IPS DF 19.7 (cell line): Measurements from ENCODE around the gene GALE.
"Not testable (repeated sequence)": the region's sequence is repeated elsewhere in the genome, so short reads cannot be mapped to it uniquely, and the experiment has no call there.

ENCODE experiments used
- DNase-seq: peaks from one replicate; pipeline ENCODE4 v3.0.0-alpha.2; 2013; ENCODE audit warnings: low read depth, low spot score

Gene GALE

GRCh38 chr1:23800400-23801337, at the start of gene GALE:
TSS of gene GALE (minus strand) at chr1:23800754. CDS start at chr1:23799007, 1,747 bp downstream.
- no peak for DNase-seq

GRCh38 chr1:23848673-23849616, 48.4 kb upstream of the GALE start:
- DNase-seq: no peak

GRCh38 chr1:23847482-23848095, 47.0 kb upstream of the GALE start:
- not testable (repeated sequence) for DNase-seq

DNA sequence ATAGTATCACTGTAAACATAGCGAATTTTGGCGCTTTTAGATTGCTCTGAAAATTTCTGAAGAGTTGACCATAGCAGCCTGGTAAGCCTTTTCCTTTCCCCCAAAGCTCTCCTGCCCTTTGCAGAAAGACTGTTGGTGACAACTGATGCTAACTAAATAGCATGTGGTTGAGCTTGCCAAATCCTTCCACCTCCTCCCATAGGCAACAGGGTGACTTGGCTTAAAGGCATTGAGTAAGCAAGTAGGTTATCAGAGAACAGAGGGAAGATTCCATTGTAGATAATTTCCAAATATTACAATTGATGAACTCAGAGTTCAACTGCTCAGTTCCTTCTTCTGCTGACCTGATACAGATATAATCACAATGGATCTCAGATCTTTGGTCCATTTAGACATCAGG, 44.6 kb upstream of the GALE start:
- no peak for DNase-seq

GRCh38 chr1:23843644-23844043, 43.1 kb upstream of the GALE start:
- no peak for DNase-seq

DNA sequence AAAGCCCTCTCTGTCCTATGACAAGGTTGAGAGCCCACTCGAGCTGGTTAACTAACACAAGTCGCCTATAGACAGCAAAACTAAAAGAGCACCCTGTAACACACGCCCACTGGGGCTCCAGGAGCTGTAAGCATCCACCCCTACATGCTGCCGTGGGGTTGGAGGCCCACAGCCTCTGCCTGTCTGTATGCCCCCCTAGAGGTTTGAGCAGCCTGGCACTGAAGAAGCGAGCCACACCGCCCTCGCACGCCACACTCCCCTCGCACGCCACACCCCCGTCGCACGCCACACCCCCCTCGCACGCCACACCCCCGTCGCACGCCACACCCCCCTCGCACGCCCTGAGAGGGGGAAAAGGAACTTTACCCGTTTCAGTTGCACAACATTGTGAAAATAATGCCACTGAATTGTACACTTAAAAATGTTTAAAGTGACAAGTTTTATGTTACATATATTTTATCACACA, 37.9 kb upstream of the GALE start:
- no peak for DNase-seq

DNA sequence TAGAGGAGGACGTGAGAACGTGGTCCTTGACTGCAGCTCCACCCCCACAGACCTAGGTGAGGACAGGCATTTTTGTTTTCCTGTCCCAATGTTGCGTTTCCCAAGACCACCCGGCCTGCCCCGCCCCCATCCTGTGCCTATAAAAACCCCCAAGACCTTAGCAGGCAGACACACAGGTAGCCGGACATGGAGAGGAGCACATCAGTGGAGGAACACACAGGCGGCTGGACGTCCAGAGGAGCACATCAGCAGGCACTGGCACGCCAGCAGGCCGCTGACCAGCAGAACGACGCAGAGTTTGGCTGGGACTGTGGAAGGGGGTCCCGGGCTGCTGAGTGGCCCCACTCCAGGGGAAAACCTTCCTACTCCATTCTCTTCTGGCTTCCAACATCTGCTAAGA, 37.4 kb upstream of the GALE start:
- no peak for DNase-seq

GRCh38 chr1:23836037-23836436, 35.5 kb upstream of the GALE start:
- DNase-seq: no peak

DNA sequence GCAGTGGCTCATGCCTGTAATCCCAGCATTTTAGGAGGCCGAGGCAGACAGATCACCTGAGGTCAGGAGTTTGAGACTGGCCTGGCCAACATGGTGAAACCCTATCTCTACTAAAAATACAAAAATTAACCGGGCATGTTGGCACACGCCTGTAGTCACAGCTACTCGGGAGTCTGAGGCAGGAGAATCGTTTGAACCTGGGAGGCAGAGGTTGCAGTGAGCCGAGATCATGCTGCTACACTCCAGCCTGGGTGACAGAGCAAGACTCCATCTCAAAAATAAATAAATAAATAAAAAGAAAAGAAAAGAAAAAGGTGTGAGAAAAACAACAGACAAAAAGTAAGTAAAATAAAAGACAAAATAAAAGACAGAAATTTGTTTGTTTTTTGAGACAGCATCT, 33.6 kb upstream of the GALE start:
- DNase-seq: not testable (repeated sequence)

DNA sequence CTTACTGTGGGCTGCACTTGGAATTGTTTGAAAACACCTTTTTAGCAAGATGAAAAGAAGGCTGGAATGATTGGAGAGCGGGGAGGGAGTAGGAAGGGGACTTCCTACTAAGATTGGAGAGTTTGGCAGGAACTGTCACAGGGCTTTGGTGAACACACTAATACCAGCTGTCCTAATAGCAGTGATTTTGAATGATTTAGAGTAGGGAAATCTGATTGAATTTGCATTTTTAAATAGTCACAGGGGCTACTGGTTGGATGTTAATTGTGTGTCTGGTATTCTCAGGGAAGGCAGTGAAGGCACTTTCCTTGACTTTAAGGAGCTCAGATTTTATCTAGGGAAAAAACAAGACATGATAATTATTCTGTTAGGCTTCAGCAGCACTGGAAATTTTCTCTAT, 27.2 kb upstream of the GALE start:
- DNase-seq: no peak

DNA sequence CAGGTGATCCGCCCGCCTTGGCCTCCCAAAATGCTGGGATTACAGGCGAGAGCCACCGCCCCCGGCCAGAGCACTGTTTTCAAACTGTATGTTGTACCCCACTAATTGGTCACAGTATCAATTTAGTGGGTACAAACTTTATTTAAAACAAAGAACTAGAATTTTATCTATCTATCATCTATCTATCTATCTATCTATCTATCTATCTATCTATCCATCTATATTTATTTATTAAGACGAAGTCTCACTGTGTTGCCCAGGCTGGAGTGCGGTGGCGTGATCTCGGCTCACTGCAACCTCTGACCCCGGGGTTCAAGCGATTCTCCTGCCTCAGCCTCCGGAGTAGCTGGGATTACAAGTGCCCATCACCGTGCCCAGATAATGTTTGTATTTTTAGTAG, 26.0 kb upstream of the GALE start:
- DNase-seq: not testable (repeated sequence)

DNA sequence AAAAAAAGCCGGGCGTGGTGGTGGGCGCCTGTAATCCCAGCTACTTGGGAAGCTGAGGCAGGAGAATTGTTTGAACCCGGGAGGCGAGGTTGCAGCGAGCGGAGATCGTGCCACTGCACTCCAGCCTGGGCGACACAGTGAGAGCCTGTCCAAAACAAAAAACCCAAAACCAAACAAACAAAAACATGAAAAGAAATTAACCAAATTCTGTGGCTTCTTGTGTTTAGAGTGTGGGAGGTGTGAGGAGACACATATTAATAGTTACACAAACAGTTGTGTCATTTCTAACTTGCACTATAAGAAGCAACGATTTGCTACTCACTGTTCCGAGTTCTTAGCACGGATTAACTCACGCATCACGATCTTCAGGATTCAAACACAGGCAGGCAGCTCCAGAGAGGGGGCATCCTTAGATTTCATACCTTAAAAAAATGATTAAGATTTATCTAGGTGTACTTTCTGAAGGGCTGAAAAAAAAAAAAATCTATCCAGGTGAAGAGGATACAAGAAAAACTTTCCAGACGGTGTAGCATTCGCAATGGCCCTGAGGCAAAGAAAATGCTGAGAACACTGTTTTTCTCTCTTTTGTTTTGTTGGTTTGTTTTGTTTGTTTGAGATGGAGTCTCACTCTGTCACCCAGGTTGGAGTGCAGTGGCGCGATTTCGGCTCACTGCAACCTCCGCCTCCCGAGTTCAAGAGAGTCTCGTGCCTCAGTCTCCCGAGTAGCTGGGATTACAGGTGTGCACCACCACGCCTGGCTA, 25.4 kb upstream of the GALE start:
- DNase-seq: no peak

- no peak for DNase-seq
These were observed 24.7 kb upstream of the GALE start, which contains the start of gene HMGCL for GRCh38 chr1:23825076-23825761. TSS of gene HMGCL (minus strand) at chr1:23825429. CDS start at chr1:23825415, 14 bp downstream.

- DNase-seq: no peak
These were observed 24.1 kb upstream of the GALE start for GRCh38 chr1:23824711-23825075.

DNA sequence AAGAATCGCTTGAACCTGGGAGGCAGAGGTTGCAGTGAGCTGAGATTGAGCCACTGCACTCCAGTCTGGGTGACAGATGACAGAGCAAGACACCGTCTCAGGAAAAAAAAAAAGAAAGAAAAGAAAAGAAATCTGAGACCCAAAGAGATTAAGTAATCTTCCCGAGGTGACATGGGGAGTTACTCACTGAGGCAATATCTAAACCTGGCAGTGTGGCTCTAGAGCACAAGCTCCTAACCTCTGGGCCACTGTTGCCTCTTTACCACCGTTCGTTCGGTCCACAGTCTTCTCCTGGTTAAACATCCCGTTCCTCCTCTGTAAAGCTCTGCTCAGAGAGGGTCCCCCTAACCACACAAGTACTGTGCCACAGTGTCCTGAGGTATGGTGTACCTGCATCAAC, 23.2 kb upstream of the GALE start:
- no peak for DNase-seq

DNA sequence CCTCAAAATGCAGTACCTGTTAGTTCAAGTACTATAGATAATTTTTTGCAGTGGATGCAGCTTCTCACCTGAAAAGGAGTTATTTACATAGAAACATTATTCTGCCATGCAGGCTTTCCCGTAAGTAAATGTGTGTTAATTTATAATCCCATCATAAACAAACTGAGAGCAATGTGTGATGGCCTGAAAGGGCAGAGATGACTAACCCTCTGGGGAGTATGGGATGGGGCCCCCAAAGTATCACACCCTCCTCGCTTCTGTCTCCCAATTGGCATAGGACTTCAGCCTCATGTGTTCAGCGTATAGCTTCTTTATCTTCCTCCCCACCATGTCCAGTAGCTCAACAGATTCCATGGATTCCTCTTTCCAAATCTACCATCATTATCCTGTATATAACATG, 17.1 kb upstream of the GALE start:
- no peak for DNase-seq

DNA sequence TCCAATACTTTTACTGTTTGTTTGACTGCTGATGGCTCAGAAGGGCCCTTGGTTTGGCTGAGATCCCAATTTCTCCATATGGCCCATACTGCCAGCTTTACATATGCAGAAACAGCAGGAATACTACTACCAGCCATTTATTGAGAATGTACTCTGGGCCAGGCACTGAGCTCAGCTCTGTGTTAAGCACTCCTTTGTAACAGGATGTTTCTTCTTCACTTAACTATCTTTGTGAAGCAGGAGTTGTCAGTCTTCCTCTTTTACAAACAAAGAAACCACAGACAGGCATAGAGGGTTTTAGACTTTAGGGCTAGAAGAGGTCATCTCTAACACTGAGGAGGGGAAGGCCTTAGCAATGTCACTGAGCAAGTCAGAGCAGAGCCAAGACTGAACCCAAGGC, 16.4 kb upstream of the GALE start:
- DNase-seq: no peak

- DNase-seq: no peak
These were observed 15.8 kb upstream of the GALE start for GRCh38 chr1:23816361-23816760.

- DNase-seq: no peak
These were observed 13.5 kb upstream of the GALE start for GRCh38 chr1:23814016-23814415.

DNA sequence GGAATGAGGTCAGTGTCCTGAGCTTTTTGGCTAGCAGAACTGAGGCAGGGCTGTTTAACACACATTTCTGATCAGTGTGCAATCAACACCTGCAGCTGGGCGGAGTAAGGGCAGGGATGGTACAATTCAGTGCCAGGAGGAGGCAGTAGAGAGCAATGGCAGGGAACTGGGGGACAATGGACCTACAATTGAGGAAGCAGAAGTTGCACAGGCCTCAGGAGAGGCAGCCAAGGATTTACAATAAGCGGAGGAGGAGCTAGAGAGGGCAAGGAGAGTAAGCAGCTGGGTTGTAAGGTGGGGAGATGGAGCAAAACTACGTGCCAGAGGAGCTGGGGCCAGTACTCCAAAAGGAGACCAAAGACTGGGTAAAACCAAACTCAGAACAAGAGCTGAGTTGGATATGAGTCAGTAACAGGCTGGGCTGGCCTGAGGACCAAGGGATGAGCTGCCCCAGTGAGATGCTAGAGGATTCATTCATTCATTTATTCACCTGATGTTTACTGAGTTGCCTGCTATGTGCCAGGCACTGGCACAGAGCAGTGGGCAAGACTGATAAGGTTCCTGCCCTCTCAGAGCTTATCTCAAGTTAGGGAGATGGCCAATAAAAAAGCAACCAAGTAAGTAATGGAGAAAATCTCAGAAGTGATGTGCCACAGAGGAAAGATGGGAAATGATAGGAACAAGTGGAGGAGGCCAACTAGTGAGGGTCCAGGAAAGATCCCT, 10.4 kb upstream of the GALE start:
- no peak for DNase-seq
